SJCRH30 (cell line): ENCODE data around the gene ZNF346. TPM values are rescaled to one million over a fixed set of nuclear protein-coding genes. Genes with fewer than 3 reads are reported as not detected.

Experiments used
- DNase-seq, 2 experiments: peaks; one replicate each; pipeline ENCODE4 v3.0.0-alpha.2; 2015 to 2020
- H3K27ac ChIP-seq: fragments of 250-450 bp; sonication (Bioruptor Pico); 2 replicates; pipeline ENCODE4 v1.5.1; 2020; ENCODE audit warnings: mild to moderate bottlenecking, moderate library complexity
- H3K27me3 ChIP-seq: fragments of 250-450 bp; sonication (Bioruptor Pico); 2 replicates; pipeline ENCODE4 v1.5.1; 2020; ENCODE audit warnings: mild to moderate bottlenecking, moderate library complexity
- H3K36me3 ChIP-seq: fragments of 250-450 bp; sonication (Bioruptor Pico); 2 replicates; pipeline ENCODE4 v1.5.1; 2020; ENCODE audit warnings: mild to moderate bottlenecking, moderate library complexity
- H3K4me1 ChIP-seq: fragments of 250-450 bp; sonication (Bioruptor Pico); 2 replicates; pipeline ENCODE4 v1.5.1; 2020; ENCODE audit warnings: mild to moderate bottlenecking, moderate library complexity
- H3K4me3 ChIP-seq: fragments of 250-450 bp; sonication (Bioruptor Pico); 2 replicates; pipeline ENCODE4 v1.5.1; 2020; ENCODE audit warnings: mild to moderate bottlenecking, moderate library complexity
- H3K9me3 ChIP-seq: fragments of 250-450 bp; sonication (Bioruptor Pico); replicated peaks from 2 replicates; pipeline ENCODE4 v1.5.1; 2020; ENCODE audit warnings: mild to moderate bottlenecking, moderate library complexity
- total RNA-seq: library from RNA; depleted of rRNA; stranded (reverse); fragments of >200 nt; shearing (Covaris generic); gene quantifications from 2 replicates; pipeline ENCODE4 v1.2.3, GENCODE V29; 2014

Gene ZNF346
- total RNA-seq, 1 experiment from 2014 or later: 27.8 TPM

- Histone ChIP-seq H3K27ac (peak overlapping the region; percentile 97), H3K4me1 (peaks cover 83% of the 10 kb centered on the region), H3K27me3 (no peaks in the 10 kb centered on the region), H3K9me3 (no peaks in the 10 kb centered on the region), H3K36me3 (peaks cover 40% of the 10 kb centered on the region), H3K4me3 (no peak overlapping the region)
- peak; percentile 55 to 66 for DNase-seq
Observed at GRCh38 chr5:177099422-177100093, 77.1 kb downstream of the ZNF346 start.

- Histone ChIP-seq H3K27ac (peak overlapping the region; percentile 97), H3K4me1 (peaks cover 81% of the 10 kb centered on the region), H3K9me3 (no peaks in the 10 kb centered on the region)
Observed at GRCh38 chr5:177100714-177101121, 78.2 kb downstream of the ZNF346 start.

GRCh38 chr5:177103523-177104253 is 81.2 kb downstream of the ZNF346 start:
- no peaks in the 10 kb centered on the region for H3K9me3 ChIP-seq
- no peak overlapping the region for H3K4me3 ChIP-seq
- peak overlapping the region; percentile 98 for H3K27ac ChIP-seq
- H3K36me3 ChIP-seq: peaks cover 9% of the 10 kb centered on the region
- H3K4me1 ChIP-seq: peaks cover 76% of the 10 kb centered on the region
- DNase-seq: peak; percentile 84 to 90
- no peaks in the 10 kb centered on the region for H3K27me3 ChIP-seq

More at GRCh38 chr5:177100714-177101121, 78.2 kb downstream of the ZNF346 start:
- no peaks in the 10 kb centered on the region for H3K27me3 ChIP-seq
- DNase-seq: peak; percentile 97
- H3K36me3 ChIP-seq: peaks cover 29% of the 10 kb centered on the region
- no peak overlapping the region for H3K4me3 ChIP-seq

GRCh38 chr5:177105691-177106476 is 83.4 kb downstream of the ZNF346 start:
- Histone ChIP-seq H3K27me3 (no peaks in the 10 kb centered on the region), H3K27ac (peak overlapping the region; percentile 98), H3K4me1 (peaks cover 73% of the 10 kb centered on the region), H3K36me3 (no peaks in the 10 kb centered on the region), H3K4me3 (no peak overlapping the region), H3K9me3 (no peaks in the 10 kb centered on the region)
- peak; percentile 99 for DNase-seq

- Histone ChIP-seq H3K4me1 (peaks cover 65% of the 10 kb centered on the region), H3K9me3 (no peaks in the 10 kb centered on the region), H3K27me3 (no peaks in the 10 kb centered on the region), H3K4me3 (no peak overlapping the region), H3K36me3 (no peaks in the 10 kb centered on the region), H3K27ac (peak overlapping the region; percentile 98)
- peak in 1 of 2 experiments; percentile 26 for DNase-seq
Observed at GRCh38 chr5:177107159-177107558, 84.7 kb downstream of the ZNF346 start.

GRCh38 chr5:177109810-177110209 is 87.3 kb downstream of the ZNF346 start:
- no peaks in the 10 kb centered on the region for H3K9me3 ChIP-seq
- H3K36me3 ChIP-seq: no peaks in the 10 kb centered on the region
- DNase-seq: peak in 1 of 2 experiments; percentile 61
- peaks cover 45% of the 10 kb centered on the region for H3K4me1 ChIP-seq
- H3K27me3 ChIP-seq: no peaks in the 10 kb centered on the region
- no peak overlapping the region; the same call in 1 of the 2 replicates for H3K27ac ChIP-seq
- H3K4me3 ChIP-seq: no peak overlapping the region

- Histone ChIP-seq H3K27me3 (no peaks in the 10 kb centered on the region), H3K4me3 (no peak overlapping the region), H3K4me1 (peaks cover 30% of the 10 kb centered on the region), H3K9me3 (no peaks in the 10 kb centered on the region), H3K27ac (no peak overlapping the region), H3K36me3 (no peaks in the 10 kb centered on the region)
- DNase-seq: peak; percentile 83 to 93
Observed at GRCh38 chr5:177111720-177112394, 89.4 kb downstream of the ZNF346 start.

- peaks cover 22% of the 10 kb centered on the region for H3K4me1 ChIP-seq
- no peaks in the 10 kb centered on the region for H3K9me3 ChIP-seq
- H3K36me3 ChIP-seq: no peaks in the 10 kb centered on the region
- peak in 1 of 2 experiments; percentile 4 for DNase-seq
- H3K27ac ChIP-seq: no peak overlapping the region
- no peak overlapping the region for H3K4me3 ChIP-seq
- H3K27me3 ChIP-seq: no peaks in the 10 kb centered on the region
Observed at GRCh38 chr5:177112589-177113220, 90.2 kb downstream of the ZNF346 start.

GRCh38 chr5:177113566-177114424 is 91.3 kb downstream of the ZNF346 start:
- Histone ChIP-seq H3K27ac (no peak overlapping the region), H3K27me3 (no peaks in the 10 kb centered on the region), H3K4me1 (peaks cover 21% of the 10 kb centered on the region), H3K9me3 (no peaks in the 10 kb centered on the region), H3K4me3 (no peak overlapping the region), H3K36me3 (no peaks in the 10 kb centered on the region)
- DNase-seq: peak in 1 of 2 experiments; percentile 90

GRCh38 chr5:177116631-177117373 is 94.3 kb downstream of the ZNF346 start:
- Histone ChIP-seq H3K27me3 (no peaks in the 10 kb centered on the region), H3K4me1 (0 out of 2 replicates have a peak, but pooled peaks cover under 1% of the 10 kb centered on the region), H3K4me3 (no peak overlapping the region), H3K36me3 (no peaks in the 10 kb centered on the region), H3K9me3 (no peaks in the 10 kb centered on the region), H3K27ac (no peak overlapping the region)
- no peak for DNase-seq

- Histone ChIP-seq H3K4me1 (no peaks in the 10 kb centered on the region), H3K27ac (no peak overlapping the region), H3K4me3 (no peak overlapping the region), H3K9me3 (no peaks in the 10 kb centered on the region), H3K27me3 (no peaks in the 10 kb centered on the region), H3K36me3 (no peaks in the 10 kb centered on the region)
- no peak for DNase-seq
Observed at GRCh38 chr5:177117441-177118045, 95.0 kb downstream of the ZNF346 start.

GRCh38 chr5:177122566-177122965 is 100.1 kb downstream of the ZNF346 start:
- Histone ChIP-seq H3K4me1 (no peaks in the 10 kb centered on the region), H3K36me3 (no peaks in the 10 kb centered on the region), H3K27ac (no peak overlapping the region), H3K4me3 (no peak overlapping the region), H3K27me3 (no peaks in the 10 kb centered on the region), H3K9me3 (no peaks in the 10 kb centered on the region)
- DNase-seq: no peak
